ENCODE results near the gene ZNF160.
"Not testable (repeated sequence)": the region's sequence is repeated elsewhere in the genome, so short reads cannot be mapped to it uniquely, and the experiment has no call there.

GRCh38 chr19:53096579-53096978 is 6.6 kb downstream of the ZNF160 start:
- TF ChIP-seq CTCF, POLR2A (IDR thresholded peaks at IDR 0.05): not testable (repeated sequence)
